ENCODE results near the gene PELI2.

- TF ChIP-seq POLR2A (IDR thresholded peaks at IDR 0.05; ENCODE audit: low read depth, low read length): no peak
- no peak for TF ChIP-seq TAF1 (IDR thresholded peaks at IDR 0.05; ENCODE audit: borderline replicate concordance, low read depth, low read length)
Observed at GRCh38 chr14:56217380-56218045, 99.3 kb downstream of the PELI2 start.
